Heart left ventricle (tissue), 16 donors: ENCODE results near the gene NPAS2. TPM values are rescaled to one million over a fixed set of nuclear protein-coding genes. Genes with fewer than 3 reads are reported as not detected.

Experiments
- ATAC-seq, 4 donors: fragments of 200-7000 bp; cut with Tn5 transposase; one replicate each; pipeline ENCODE4 v1.9.1; 2020 to 2022; ENCODE audit warnings: moderate library complexity in 4 of 4, mild to moderate bottlenecking in 3 of 4, moderate number of reproducible peaks in 1 of 4
- DNase-seq, 5 donors: peaks; one replicate each; pipeline ENCODE4 v3.0.0-alpha.2; 2020
- H3K27ac ChIP-seq, 12 donors: fragments of 200-600 bp; sonication (generic) in 4 of 12; one replicate each; pipeline versions ENCODE4 v1.5.0 to v1.8.0; 2016 to 2022; ENCODE audit warnings: mild to moderate bottlenecking in 2 of 12
- H3K27me3 ChIP-seq, 9 donors: fragments of 200-600 bp; sonication (generic) in 2 of 9; one replicate each; pipeline versions ENCODE4 v1.5.1 to v1.8.0; 2016 to 2022; ENCODE audit warnings: mild to moderate bottlenecking in 3 of 9
- H3K36me3 ChIP-seq, 9 donors: fragments of 200-600 bp; sonication (generic) in 2 of 9; one replicate each; pipeline versions ENCODE4 v1.5.0 to v1.8.0; 2018 to 2022; ENCODE audit warnings: mild to moderate bottlenecking in 2 of 9
- H3K4me1 ChIP-seq, 12 donors: fragments of 200-600 bp; sonication (generic) in 4 of 12; one replicate each; pipeline versions ENCODE4 v1.5.0 to v1.8.0; 2016 to 2022; ENCODE audit warnings: mild to moderate bottlenecking in 3 of 12
- H3K4me3 ChIP-seq, 12 donors: fragments of 200-600 bp; sonication (generic) in 4 of 12; one replicate each; pipeline versions ENCODE4 v1.5.0 to v1.8.0; 2017 to 2022; ENCODE audit warnings: mild to moderate bottlenecking in 9 of 12, moderate library complexity in 4 of 12
- H3K9me3 ChIP-seq, 12 donors: fragments of 200-600 bp; sonication (generic) in 4 of 12; one replicate each; pipeline versions ENCODE4 v1.5.0 to v1.8.0; 2016 to 2022; ENCODE audit warnings: mild to moderate bottlenecking in 1 of 12
- CTCF ChIP-seq, 12 donors: fragments of 200-600 bp; sonication (generic) in 4 of 12; IDR thresholded peaks; one replicate each; pipeline versions ENCODE4 v1.5.0 to v1.8.0; 2018 to 2022; ENCODE audit warnings: antibody characterized with exemption in 12 of 12, mild to moderate bottlenecking in 5 of 12
- POLR2A ChIP-seq, 2 donors: fragments of 450-650 bp; IDR thresholded peaks; one replicate each; pipeline ENCODE4 v1.6.1; 2017; ENCODE audit warnings: antibody characterized with exemption in 2 of 2, mild to moderate bottlenecking in 2 of 2, moderate library complexity in 2 of 2
- WGBS, 4 donors: extraction: QIAGEN DNeasy Blood & Tissue Kit in 2 of 4; methylation state at CpG; one replicate each; pipeline versions ENCODE4 v1.1.5 to v1.1.7; 2013 to 2018; 5-methylcytosine and 5-hydroxymethylcytosine counted together
- intact Hi-C, 10 donors: fragments of 100-400 bp; cut with DNase I; formaldehyde crosslinking; loops; one replicate each; pipeline versions ENCODE4 v1.11.1 to v1.14.2; 2022
- polyA plus RNA-seq, 2 donors: library from polyadenylated mRNA; stranded (reverse); fragments of 200-250 nt; gene quantifications; one replicate each; pipeline ENCODE4 v1.2.3, GENCODE V29; 2013
- total RNA-seq, 9 donors: library from RNA; depleted of rRNA in 2 of 9; stranded (reverse); fragments of >200 nt in 2 of 9; fragmentation: NEBNext Ultra II Directional in 3 of 9; extraction: Animal tissue kit (Norgen Biotek cat#: 25700) in 3 of 9; gene quantifications; one replicate each; pipeline versions ENCODE4 v1.1.0 to v1.2.4, GENCODE V29; 2016 to 2023
- donor health status: ischemic (EF 13 %, LVEDD 7.1; RV severe dilation, severe dysfunction).
- donor health status: healthy with polysubstance abuse.
- donor health status: DM: no; HTN: yes; CAD: no.
- donor health status: DM: no; HTN: no; CAD: no.
- donor health status: ischemic (EF 25% LVEDD 6.9; RV normal size, moderate dysfunction).
- donor health status: ischemic (EF 25% LVEDD 5.7; RV mildly dilated, moderate dysfunction).
- donor health status: healthy.
- donor health status: DM: yes; HTN: yes; CAD: no.
- donor health status: ischemic (EF 35%, LVEDD 5.7; RV mildly dilated, moderate dysfunction).
- donor health status: nonischemic (EF 11% LVEDD 7.7; RV severe dilation, severe dysfunction).
- donor health status: DM: yes; HTN: yes; CAD: no.
- donor health status: PGD.
- donor health status: ischemic (EF 29% LVEDD 5.4; RV normal size, mild dysfunction).
- donor health status: nonischemic (EF 23%, LVEDD 6.1; RV moderate dilation, normal function).

NPAS2 gene
- total and polyA plus RNA-seq, 11 donors = 28.2 to 144 (median 43.3) TPM

DNA sequence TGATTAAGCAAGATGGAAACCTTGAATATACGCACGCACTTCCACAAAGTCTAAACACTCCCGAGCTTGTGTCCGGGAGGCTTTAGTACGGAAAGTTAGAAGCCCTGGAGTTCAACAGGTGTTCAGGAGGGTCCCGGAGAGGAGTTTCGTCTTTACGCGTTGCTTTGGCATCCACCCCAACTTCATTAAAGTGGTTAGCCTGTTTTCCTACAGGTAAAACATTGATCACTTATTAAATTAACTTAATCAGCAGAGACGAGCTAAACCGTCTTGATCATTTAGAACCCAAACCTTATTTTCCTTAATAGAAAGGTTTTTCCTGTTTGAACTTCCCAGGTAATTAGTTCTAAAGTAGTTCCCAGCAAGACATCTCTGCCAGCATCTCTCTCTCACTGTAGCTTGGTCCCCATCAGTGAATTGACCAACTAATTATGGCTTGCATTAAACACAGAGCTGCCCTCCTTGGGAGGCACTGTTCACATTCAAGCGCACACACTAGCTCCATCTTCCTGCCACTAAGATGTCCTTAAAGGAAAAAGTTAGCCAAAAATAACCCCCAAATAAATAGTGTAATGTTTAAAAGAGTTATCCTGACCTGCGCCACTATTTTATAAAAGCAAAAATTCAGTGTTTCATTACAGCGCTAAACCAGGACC, 1.4 kb downstream of the NPAS2 start:
- H3K27me3 ChIP-seq = peaks cover 0 to 33% (median 0%) of the 10 kb centered on the region in 9 donors
- peak overlapping the region; percentile 50 to 95 (median 88) for H3K27ac ChIP-seq
- no peaks in the 10 kb centered on the region for H3K36me3 ChIP-seq
- intact Hi-C loops = loop anchor here in 8 of 10 donors (2.0 to 10.0 kb wide), 13 partner anchors 56 to 209 kb away; no protein-coding TSS in a partner anchor
- ATAC-seq (peak in 2 of 4 donors; percentile 23 to 30), DNase-seq (no peak)
- H3K4me1 ChIP-seq = peaks cover 0 to 70% (median 20%) of the 10 kb centered on the region in 12 donors
- WGBS, 4 donors = 29 to 54% (median 48%) methylated on average over 14 of the region's 14 CpGs
- H3K9me3 ChIP-seq = no peaks in the 10 kb centered on the region
- H3K4me3 ChIP-seq = peak overlapping the region; percentile 64 to 95 (median 79)
- no peak for TF ChIP-seq POLR2A (IDR thresholded peaks at IDR 0.05)
- TF ChIP-seq CTCF (IDR thresholded peaks at IDR 0.05) = peak in 1 of 12 donors; percentile 13

DNA sequence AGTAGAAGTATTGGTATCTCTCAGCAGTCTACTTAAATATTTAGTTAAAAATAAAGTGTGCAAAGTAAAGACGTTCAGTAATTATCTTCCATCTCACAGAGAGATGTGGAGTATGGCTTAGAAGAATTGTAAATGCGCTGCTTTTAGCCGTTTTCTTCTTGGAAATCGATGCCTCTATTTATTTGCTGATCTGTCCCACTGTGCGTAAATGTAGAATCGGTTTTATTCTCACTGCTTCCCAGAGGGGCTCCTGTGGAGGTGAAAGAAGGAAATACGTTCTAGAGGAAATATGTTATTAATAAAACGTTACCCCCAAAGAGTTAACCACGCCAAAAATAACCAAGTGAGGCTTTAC, 1.9 kb downstream of the NPAS2 start:
- no peak for TF ChIP-seq POLR2A (IDR thresholded peaks at IDR 0.05)
- no peak for TF ChIP-seq CTCF (IDR thresholded peaks at IDR 0.05)

GRCh38 chr2:100822587-100823248, 2.8 kb downstream of the NPAS2 start:
- Histone ChIP-seq H3K27ac (peak overlapping the region; percentile 36 to 95 (median 85)), H3K9me3 (peaks cover 0 to 5% (median under 1%) of the 10 kb centered on the region in 12 donors), H3K4me3 (peak overlapping the region in 10 of 12 donors; percentile 18 to 95 (median 79)), H3K4me1 (peaks cover 0 to 66% (median 19%) of the 10 kb centered on the region in 12 donors), H3K36me3 (no peaks in the 10 kb centered on the region), H3K27me3 (peaks cover 0 to 33% (median 0%) of the 10 kb centered on the region in 9 donors)
- intact Hi-C loops = loop anchor here in 8 of 10 donors (2.0 to 10.0 kb wide), 12 partner anchors 55 to 210 kb away; no protein-coding TSS in a partner anchor
- WGBS, 4 donors = 32 to 39% (median 35%) methylated on average over 9 of the region's 9 CpGs
- ATAC-seq (peak; percentile 48 to 75 (median 58)), DNase-seq (peak in 2 of 5 donors; percentile 37 to 38)
- TF ChIP-seq POLR2A (IDR thresholded peaks at IDR 0.05) (peak in 1 of 2 donors; percentile 16), CTCF (IDR thresholded peaks at IDR 0.05) (no peak)

More for the DNA sequence above, 1.9 kb downstream of the NPAS2 start:
- Histone ChIP-seq H3K4me3 (peak overlapping the region in 11 of 12 donors; percentile 18 to 95 (median 78)), H3K27me3 (peaks cover 0 to 33% (median 0%) of the 10 kb centered on the region in 9 donors), H3K27ac (peak overlapping the region; percentile 36 to 95 (median 88)), H3K36me3 (no peaks in the 10 kb centered on the region), H3K9me3 (no peaks in the 10 kb centered on the region), H3K4me1 (peaks cover 0 to 70% (median 20%) of the 10 kb centered on the region in 12 donors)
- intact Hi-C loops = loop anchor here in 8 of 10 donors (2.0 to 10.0 kb wide), 13 partner anchors 55 to 210 kb away; no protein-coding TSS in a partner anchor
- 41 to 50% (median 46%) methylated on average over 9 of the region's 9 CpGs for WGBS, 4 donors
- ATAC-seq = no peak
- no peak for DNase-seq
